ENCODE measurements around the gene CALY. TPM values are rescaled to one million over a fixed set of nuclear protein-coding genes. Genes with fewer than 3 reads are reported as not detected.

Gene CALY
- polyA plus RNA-seq, 1 donor = not detected

GRCh38 chr10:133287832-133288500 lies 48.7 kb downstream of the CALY start:
- no peak for DNase-seq (ENCODE audit: low read depth)

DNA sequence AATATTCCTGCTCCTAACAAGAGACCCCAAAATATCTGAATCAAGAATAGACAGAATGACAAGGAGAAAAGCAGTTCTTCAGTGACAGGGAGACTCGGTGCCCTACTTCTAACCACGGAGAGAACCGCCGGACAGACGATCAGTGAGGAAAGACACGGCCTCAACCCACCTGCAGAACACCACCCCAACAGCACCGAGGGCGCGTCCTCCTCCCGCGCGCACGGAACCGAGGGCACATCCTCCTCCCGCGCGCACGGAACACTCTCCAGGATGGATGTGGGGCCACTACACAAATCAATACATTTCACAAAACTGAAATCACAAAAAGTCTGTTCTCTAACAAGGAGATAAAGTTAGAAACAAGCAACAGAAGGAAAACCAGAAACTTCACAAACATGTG lies 50.3 kb downstream of the CALY start:
- no peak for DNase-seq (ENCODE audit: low read depth)

DNA sequence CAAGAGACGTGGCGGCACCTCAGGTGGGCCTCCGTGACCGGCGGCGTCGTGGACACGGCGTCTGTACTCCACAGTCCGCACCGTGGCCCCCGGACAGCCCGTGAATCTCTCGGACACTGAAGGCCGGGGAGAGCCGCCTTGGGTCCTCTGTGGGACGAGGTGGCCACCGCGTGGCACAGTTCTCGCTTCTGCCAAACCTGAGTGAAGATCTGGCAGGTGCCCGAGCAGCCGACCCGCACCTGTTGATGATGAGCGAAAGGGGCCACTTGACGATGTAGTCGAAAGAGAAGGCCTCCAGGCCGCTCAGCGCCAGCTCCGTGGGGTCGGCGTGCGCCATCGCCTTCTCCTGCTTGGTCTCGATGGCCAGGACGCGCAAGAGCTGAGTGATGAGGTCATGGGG lies 51.5 kb downstream of the CALY start:
- no peak for DNase-seq (ENCODE audit: low read depth)

DNA sequence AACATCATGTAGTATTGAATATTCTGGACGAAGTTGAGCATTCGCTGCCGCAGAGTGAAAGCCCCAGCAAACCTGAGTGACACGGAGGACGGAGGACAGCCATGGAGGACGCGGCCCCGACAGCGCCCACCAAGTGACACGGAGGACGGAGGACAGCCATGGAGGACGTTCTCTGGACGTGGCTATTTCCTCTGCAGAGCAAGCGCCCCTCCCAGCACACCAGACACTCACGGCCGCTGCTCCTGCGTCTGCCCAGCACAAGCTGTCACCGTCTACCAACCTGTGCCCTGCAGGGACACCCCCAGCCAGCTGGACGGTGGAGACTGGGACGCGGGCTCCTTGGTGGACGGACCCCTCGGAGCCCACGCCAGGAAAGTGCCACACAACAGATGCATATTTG lies 52.8 kb downstream of the CALY start:
- DNase-seq (ENCODE audit: low read depth) = no peak

DNA sequence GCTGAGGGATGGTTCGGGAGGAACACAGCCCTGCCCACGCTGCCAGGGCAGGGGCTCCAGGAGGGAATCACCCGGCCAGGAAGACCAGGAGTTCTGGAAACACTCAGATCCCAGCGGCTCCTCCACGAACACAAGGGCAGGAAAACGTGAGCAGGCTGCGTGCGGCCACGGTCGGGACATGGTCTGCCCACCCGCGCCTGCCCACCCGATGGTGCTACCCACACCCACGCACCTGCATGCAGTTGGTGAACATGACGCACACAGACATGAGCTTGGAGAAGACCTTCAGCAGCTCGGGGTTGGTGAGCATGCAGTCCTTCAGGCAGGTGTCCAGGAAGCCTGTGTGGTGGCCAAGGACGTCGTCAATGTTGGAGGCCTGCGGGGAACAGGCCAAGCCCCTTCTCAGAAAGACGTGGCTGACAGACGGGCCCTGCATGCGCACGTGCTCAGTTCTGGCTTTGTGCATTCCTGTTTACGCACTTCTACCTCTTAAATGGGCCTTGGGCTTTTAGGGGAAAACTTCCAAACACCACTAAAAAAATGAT lies 53.8 kb downstream of the CALY start:
- no peak for DNase-seq (ENCODE audit: low read depth)

- no peak for DNase-seq (ENCODE audit: low read depth)
These were observed 54.9 kb downstream of the CALY start for GRCh38 chr10:133281628-133282372.

- no peak for DNase-seq (ENCODE audit: low read depth)
These were observed 55.6 kb downstream of the CALY start for GRCh38 chr10:133281084-133281483.

- DNase-seq (ENCODE audit: low read depth) = no peak
These were observed 56.2 kb downstream of the CALY start for GRCh38 chr10:133280391-133281059.

- DNase-seq (ENCODE audit: low read depth) = no peak
These were observed 57.1 kb downstream of the CALY start for GRCh38 chr10:133279326-133280226.

DNA sequence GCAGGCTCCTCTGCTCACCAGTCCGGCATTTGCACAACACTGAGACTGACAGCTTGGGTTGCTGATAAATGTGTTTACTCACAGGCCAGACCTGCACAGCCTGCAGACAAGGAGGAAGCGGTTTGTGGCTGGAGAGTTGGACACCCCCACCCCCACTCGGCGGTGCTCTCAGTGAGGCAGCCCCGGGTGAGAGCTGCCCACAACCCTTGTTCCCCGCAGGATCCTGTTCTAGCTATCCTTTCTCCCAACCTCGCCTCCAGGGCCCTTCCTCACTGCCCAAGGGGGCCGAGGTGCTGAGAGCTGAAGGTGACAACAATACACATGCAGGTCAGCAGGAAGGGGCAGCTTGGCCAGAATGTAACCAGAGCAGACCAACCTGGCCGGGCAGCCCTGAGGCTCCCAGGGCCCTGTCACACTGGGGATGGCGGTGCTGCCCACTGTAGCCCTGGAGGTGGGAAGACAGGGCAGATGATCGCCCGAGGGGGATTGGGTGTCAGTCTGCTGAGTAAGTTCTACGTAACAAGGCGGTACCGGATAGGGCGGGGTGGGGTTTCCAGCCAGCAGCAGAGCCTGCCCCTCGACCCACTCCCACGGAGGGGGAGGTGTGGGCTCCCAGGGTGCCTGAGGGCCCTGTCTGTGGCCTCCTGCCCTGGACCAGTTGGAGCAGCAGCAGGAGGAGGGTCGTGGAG lies 58.0 kb downstream of the CALY start:
- no peak for DNase-seq (ENCODE audit: low read depth)

- DNase-seq (ENCODE audit: low read depth) = no peak
These were observed 58.6 kb downstream of the CALY start for GRCh38 chr10:133277993-133278576.

- no peak for DNase-seq (ENCODE audit: low read depth)
These were observed 59.3 kb downstream of the CALY start for GRCh38 chr10:133277277-133277992.

DNA sequence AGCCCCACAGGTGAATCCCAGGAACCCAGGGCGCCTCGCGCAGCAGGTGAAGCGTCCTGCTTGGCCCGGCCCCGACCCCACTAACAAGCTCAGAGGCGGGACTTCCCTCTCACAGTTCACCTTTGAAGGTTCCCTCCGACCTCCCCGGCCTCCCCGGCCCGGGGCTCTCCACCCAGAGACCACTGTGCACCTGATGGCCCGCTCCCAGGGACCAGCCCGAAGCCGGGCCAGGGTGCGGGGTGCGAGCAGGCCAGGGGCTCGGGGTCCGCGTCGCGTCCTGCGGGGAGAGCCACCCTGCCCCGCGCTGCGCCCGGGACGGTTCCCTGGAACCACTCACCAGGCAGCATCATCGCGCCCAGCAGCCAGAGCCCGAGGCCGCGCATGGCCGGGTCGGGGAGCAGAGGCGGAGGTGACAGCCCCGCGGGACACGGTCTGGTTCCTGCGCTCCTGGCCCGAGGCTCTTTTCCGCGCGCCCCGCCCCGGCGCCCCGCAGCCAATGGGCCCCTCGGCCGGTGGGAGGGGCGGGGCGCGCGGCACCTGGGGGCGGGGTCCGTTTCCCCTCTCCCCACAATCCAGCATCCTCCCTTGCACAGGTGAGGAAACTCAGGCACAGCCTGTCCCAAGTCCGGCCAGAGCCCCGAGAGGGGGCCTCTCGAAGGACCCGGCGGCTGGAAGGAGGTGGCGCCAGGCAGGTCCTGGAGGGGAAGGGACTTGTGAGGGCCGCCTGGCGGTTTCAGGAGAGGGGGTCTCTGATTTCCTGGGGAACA lies 60.1 kb downstream of the CALY start, which contains the start of gene ADAM8:
Gene ADAM8, minus strand, starts transcription at position 434 of the 767 bp plus-strand sequence. Its CDS starts 51 bp downstream, at position 383.
- DNase-seq (ENCODE audit: low read depth) = no peak

- no peak for DNase-seq (ENCODE audit: low read depth)
These were observed 60.6 kb downstream of the CALY start for GRCh38 chr10:133276100-133276434.

GRCh38 chr10:133275684-133276092 lies 61.0 kb downstream of the CALY start:
- DNase-seq (ENCODE audit: low read depth) = no peak

- DNase-seq (ENCODE audit: low read depth) = no peak
These were observed 61.7 kb downstream of the CALY start for GRCh38 chr10:133274751-133275683.
